Neural cell (in vitro differentiated cells): ENCODE data around the gene FBN1. TPM values are rescaled to one million over a fixed set of nuclear protein-coding genes. Genes with fewer than 3 reads are reported as not detected.

ENCODE experiments used
- H2AFZ ChIP-seq: fragments of 200-600, 300-800 bp; sonication (generic), shearing (Covaris generic); 2 replicates; pipeline ENCODE4 v1.6.0; 2014; ENCODE audit warnings: low read depth, mild to moderate bottlenecking, antibody characterized with exemption, low read length, moderate library complexity
- H3F3A ChIP-seq: fragments of 200-600 bp; shearing (Covaris generic); 2 replicates; pipeline ENCODE4 v1.6.1; 2016; ENCODE audit warnings: mild to moderate bottlenecking, moderate library complexity, mixed read lengths, antibody characterized with exemption, low read length; ENCODE audit not compliant: insufficient read depth, poor library complexity, severe bottlenecking
- H3K27ac ChIP-seq: fragments of 200-600, 300-800 bp; sonication (generic), shearing (Covaris generic); 2 replicates; pipeline ENCODE4 v1.5.1; 2014; ENCODE audit warnings: mild to moderate bottlenecking, low read length, moderate library complexity
- H3K27me3 ChIP-seq: fragments of 300-800, 200-600 bp; sonication (generic), shearing (Covaris generic); 2 replicates; pipeline ENCODE4 v1.6.0; 2014; ENCODE audit warnings: mild to moderate bottlenecking, low read depth, low read length, moderate library complexity; ENCODE audit not compliant: insufficient read depth
- H3K36me3 ChIP-seq: fragments of 300-800, 200-600 bp; sonication (generic), shearing (Covaris generic); 2 replicates; pipeline ENCODE4 v1.5.1; 2014; ENCODE audit warnings: mild to moderate bottlenecking, antibody characterized with exemption, low read length, moderate library complexity; ENCODE audit not compliant: insufficient read depth
- H3K4me2 ChIP-seq: fragments of 300-800, 200-600 bp; sonication (generic), shearing (Covaris generic); 2 replicates; pipeline ENCODE4 v1.6.0; 2014; ENCODE audit warnings: mild to moderate bottlenecking, low read length
- H3K4me3 ChIP-seq: fragments of 300-800, 200-600 bp; sonication (generic), shearing (Covaris generic); 2 replicates; pipeline ENCODE4 v1.5.1; 2014; ENCODE audit warnings: mild to moderate bottlenecking, low read length, moderate library complexity
- H3K79me2 ChIP-seq: fragments of 200-600 bp; shearing (Covaris generic); replicated peaks from 2 replicates; pipeline ENCODE4 v1.6.0; 2014; ENCODE audit warnings: mild to moderate bottlenecking, low read length, moderate library complexity; ENCODE audit not compliant: insufficient read depth
- H3K9ac ChIP-seq: fragments of 300-800, 200-600 bp; sonication (generic), shearing (Covaris generic); 2 replicates; pipeline ENCODE4 v1.6.1; 2016; ENCODE audit warnings: mild to moderate bottlenecking, low read length, mixed read lengths
- H3K9me2 ChIP-seq: fragments of 200-600 bp; shearing (Covaris generic); 2 replicates; pipeline ENCODE4 v1.6.1; 2016; ENCODE audit warnings: mild to moderate bottlenecking, low read length, mixed read lengths; ENCODE audit not compliant: insufficient read depth
- H3K9me3 ChIP-seq: fragments of 200-600, 300-800 bp; sonication (generic), shearing (Covaris generic); 2 replicates; pipeline ENCODE4 v1.6.1; 2016; ENCODE audit warnings: mild to moderate bottlenecking, mixed run types, low read length, moderate library complexity, mixed read lengths
- H4K20me1 ChIP-seq: fragments of 200-600 bp; shearing (Covaris generic); 2 replicates; pipeline ENCODE4 v1.6.1; 2016; ENCODE audit warnings: mild to moderate bottlenecking, mixed run types; ENCODE audit not compliant: insufficient read depth
- EP300 ChIP-seq: fragments of 450-650 bp; conservative IDR thresholded peaks from 2 replicates; pipeline ENCODE4 v1.6.1; 2014; ENCODE audit warnings: antibody characterized with exemption, mild to moderate bottlenecking, moderate library complexity; ENCODE audit not compliant: poor library complexity, severe bottlenecking
- EZH2 ChIP-seq: fragments of 200-600, 300-800 bp; shearing (Covaris generic), sonication (generic); IDR thresholded peaks from 2 replicates; pipeline ENCODE4 v1.6.1; 2014; ENCODE audit warnings: antibody characterized with exemption, low read length, borderline replicate concordance, mild to moderate bottlenecking; ENCODE audit not compliant: insufficient read depth, poor library complexity, severe bottlenecking
- MXI1 ChIP-seq: fragments of 450-650 bp; conservative IDR thresholded peaks from 2 replicates; pipeline ENCODE4 v1.6.1; 2014; ENCODE audit warnings: antibody characterized with exemption, mild to moderate bottlenecking; ENCODE audit not compliant: poor library complexity, severe bottlenecking
- POLR2AphosphoS5 ChIP-seq: IDR thresholded peaks from 2 replicates; pipeline ENCODE4 v1.6.1; 2012
- RAD21 ChIP-seq: fragments of 450-650 bp; conservative IDR thresholded peaks from 2 replicates; pipeline ENCODE4 v1.6.1; 2014; ENCODE audit warnings: antibody characterized with exemption, mild to moderate bottlenecking, moderate library complexity
- SMC3 ChIP-seq: fragments of 450-650 bp; conservative IDR thresholded peaks from 2 replicates; pipeline ENCODE4 v1.6.1; 2014; ENCODE audit warnings: antibody characterized with exemption, mild to moderate bottlenecking, moderate library complexity; ENCODE audit not compliant: poor library complexity
- TAF1 ChIP-seq: IDR thresholded peaks from 2 replicates; pipeline ENCODE4 v1.6.1; 2012; ENCODE audit warnings: low read depth
- polyA plus RNA-seq: library from polyadenylated mRNA; depleted of rRNA; stranded (reverse); fragments of >200 nt; gene quantifications from 2 replicates; pipeline ENCODE4 v1.2.3, GENCODE V29; 2014
- TF ChIP-seq, protein P1 (sequence below): IDR thresholded peaks from 2 replicates; pipeline ENCODE4 v1.6.1; 2012; ENCODE audit warnings: borderline replicate concordance
- TF ChIP-seq, protein P2 (sequence below): fragments of 450-650 bp; IDR thresholded peaks from 2 replicates; pipeline ENCODE4 v1.5.1; 2014; ENCODE audit warnings: antibody characterized with exemption, mild to moderate bottlenecking, moderate library complexity; ENCODE audit not compliant: poor library complexity, severe bottlenecking

Gene FBN1
- polyA plus RNA-seq, 1 donor from 2014 or later, result 22.0 TPM

DNA sequence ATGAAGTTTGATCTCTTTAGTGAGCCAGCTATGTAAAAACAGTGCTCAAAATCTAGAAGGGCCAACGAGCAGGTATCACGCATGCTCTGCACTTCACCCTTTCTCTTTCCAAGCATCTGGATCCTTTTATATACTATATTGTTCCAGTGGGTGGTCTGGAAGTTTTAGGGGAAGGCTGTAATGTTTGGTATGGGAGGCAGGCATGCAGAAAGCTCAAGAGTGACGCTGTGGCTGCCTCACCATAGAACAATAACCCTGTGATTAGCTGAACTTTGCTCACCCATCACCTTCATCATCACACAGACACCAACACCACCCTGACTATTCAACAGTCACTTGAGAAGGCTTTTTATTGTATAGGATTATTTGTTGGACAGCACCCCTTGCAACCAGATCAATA is 81.6 kb downstream of the FBN1 start:
- Histone ChIP-seq H3K4me3 (no peak overlapping the region), H4K20me1 (no peaks in the 10 kb centered on the region), H3K9me2 (no peaks in the 10 kb centered on the region), H3K27ac (no peak overlapping the region), H3K27me3 (no peaks in the 10 kb centered on the region), H3K9ac (no peak overlapping the region), H2AFZ (no peak overlapping the region), H3K9me3 (no peaks in the 10 kb centered on the region), H3K36me3 (no peaks in the 10 kb centered on the region), H3K4me2 (no peak overlapping the region), H3K79me2 (no peaks in the 10 kb centered on the region), H3F3A (no peaks in the 10 kb centered on the region)
- TF ChIP-seq EZH2, result no peak
- TF ChIP-seq SMC3, result no peak
- TF ChIP-seq, protein P1, sequence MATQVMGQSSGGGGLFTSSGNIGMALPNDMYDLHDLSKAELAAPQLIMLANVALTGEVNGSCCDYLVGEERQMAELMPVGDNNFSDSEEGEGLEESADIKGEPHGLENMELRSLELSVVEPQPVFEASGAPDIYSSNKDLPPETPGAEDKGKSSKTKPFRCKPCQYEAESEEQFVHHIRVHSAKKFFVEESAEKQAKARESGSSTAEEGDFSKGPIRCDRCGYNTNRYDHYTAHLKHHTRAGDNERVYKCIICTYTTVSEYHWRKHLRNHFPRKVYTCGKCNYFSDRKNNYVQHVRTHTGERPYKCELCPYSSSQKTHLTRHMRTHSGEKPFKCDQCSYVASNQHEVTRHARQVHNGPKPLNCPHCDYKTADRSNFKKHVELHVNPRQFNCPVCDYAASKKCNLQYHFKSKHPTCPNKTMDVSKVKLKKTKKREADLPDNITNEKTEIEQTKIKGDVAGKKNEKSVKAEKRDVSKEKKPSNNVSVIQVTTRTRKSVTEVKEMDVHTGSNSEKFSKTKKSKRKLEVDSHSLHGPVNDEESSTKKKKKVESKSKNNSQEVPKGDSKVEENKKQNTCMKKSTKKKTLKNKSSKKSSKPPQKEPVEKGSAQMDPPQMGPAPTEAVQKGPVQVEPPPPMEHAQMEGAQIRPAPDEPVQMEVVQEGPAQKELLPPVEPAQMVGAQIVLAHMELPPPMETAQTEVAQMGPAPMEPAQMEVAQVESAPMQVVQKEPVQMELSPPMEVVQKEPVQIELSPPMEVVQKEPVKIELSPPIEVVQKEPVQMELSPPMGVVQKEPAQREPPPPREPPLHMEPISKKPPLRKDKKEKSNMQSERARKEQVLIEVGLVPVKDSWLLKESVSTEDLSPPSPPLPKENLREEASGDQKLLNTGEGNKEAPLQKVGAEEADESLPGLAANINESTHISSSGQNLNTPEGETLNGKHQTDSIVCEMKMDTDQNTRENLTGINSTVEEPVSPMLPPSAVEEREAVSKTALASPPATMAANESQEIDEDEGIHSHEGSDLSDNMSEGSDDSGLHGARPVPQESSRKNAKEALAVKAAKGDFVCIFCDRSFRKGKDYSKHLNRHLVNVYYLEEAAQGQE, result no peak

DNA sequence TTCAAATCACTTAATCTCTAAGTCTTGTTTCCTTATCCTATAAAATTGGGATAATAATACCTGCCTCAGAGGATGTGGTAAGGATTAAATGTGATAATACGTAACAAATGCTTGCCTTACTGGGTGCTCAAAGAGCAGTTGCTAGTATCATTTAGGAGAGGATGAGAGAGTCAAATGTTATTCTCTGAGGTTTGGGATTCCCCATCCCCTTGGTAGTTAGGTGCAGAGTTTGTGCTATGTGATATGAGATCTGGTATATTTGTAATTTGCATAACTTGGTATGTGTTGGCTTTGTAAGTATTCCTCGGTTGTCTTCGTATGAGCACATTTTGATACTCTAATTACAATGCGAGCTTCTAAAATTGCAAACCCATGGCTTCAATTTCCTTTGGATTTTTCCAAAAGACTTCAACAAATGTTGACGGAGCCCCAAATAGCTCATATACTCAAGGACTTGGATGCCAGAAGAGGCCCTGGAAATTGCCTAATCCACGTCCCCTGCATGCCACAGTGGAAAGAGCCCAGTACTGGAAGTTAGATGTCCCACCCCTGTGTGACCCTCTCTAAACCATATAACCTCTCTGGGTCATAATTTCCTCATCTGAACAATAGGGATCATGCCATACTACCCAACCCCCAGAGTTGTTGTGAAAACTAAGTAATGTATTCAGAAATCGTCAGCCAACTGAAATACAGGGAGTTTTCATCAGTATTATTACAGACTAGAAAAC is 85.0 kb downstream of the FBN1 start:
- H4K20me1 ChIP-seq, result no peaks in the 10 kb centered on the region
- H3K4me2 ChIP-seq, result no peak overlapping the region
- no peak overlapping the region for H3K27ac ChIP-seq
- no peak overlapping the region for H2AFZ ChIP-seq
- no peaks in the 10 kb centered on the region for H3K27me3 ChIP-seq
- no peak overlapping the region for H3K4me3 ChIP-seq
- H3K36me3 ChIP-seq, result no peaks in the 10 kb centered on the region
- TF ChIP-seq SMC3, result no peak
- TF ChIP-seq TAF1, result no peak
- TF ChIP-seq EZH2, result no peak
- no peak for TF ChIP-seq EP300
- TF ChIP-seq POLR2AphosphoS5, result no peak
- TF ChIP-seq MXI1, result no peak
- no peak for TF ChIP-seq RAD21
- TF ChIP-seq, protein P2, sequence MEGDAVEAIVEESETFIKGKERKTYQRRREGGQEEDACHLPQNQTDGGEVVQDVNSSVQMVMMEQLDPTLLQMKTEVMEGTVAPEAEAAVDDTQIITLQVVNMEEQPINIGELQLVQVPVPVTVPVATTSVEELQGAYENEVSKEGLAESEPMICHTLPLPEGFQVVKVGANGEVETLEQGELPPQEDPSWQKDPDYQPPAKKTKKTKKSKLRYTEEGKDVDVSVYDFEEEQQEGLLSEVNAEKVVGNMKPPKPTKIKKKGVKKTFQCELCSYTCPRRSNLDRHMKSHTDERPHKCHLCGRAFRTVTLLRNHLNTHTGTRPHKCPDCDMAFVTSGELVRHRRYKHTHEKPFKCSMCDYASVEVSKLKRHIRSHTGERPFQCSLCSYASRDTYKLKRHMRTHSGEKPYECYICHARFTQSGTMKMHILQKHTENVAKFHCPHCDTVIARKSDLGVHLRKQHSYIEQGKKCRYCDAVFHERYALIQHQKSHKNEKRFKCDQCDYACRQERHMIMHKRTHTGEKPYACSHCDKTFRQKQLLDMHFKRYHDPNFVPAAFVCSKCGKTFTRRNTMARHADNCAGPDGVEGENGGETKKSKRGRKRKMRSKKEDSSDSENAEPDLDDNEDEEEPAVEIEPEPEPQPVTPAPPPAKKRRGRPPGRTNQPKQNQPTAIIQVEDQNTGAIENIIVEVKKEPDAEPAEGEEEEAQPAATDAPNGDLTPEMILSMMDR, result no peak
- TF ChIP-seq, protein P1, result no peak
- H3K79me2 ChIP-seq, result no peaks in the 10 kb centered on the region
- no peaks in the 10 kb centered on the region for H3K9me3 ChIP-seq
- H3K9me2 ChIP-seq, result no peaks in the 10 kb centered on the region
- no peaks in the 10 kb centered on the region for H3F3A ChIP-seq
- H3K9ac ChIP-seq, result no peak overlapping the region
